ENCODE data around the gene RNF208.

GRCh38 chr9:137190315-137190856 lies 31.7 kb downstream of the RNF208 start:
- no peak for TF ChIP-seq POLR2A (IDR thresholded peaks at IDR 0.05)
- TF ChIP-seq CTCF (IDR thresholded peaks at IDR 0.05 in 4 of 5, conservative IDR thresholded peaks at IDR 0.05 in 1 of 5) = no peak

Data from gastrocnemius medialis (tissue), 4 donors.